ENCODE data around the gene KRT12.
"Not testable (repeated sequence)": the region's sequence is repeated elsewhere in the genome, so short reads cannot be mapped to it uniquely, and the experiment has no call there.

Gene KRT12

DNA sequence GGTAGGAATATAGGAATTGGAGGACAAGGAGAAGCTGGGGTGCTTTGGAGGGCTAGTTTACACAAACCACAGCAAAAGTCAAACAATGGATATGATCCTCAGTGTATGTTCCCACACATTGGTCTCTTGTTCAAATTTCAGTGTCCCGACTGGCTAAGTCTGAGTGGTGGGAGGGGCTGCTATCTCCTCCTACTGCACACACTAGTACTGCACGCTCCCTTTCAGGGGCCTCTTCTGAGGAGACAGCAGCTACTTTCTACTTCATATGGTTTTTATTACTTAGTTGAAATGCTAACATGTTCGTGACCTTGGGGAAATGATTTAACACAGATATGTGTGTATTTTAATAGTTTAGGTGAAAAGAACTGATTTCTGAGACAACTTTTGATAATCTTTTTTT, 25.8 kb downstream of the KRT12 start:
- no peak for DNase-seq

GRCh38 chr17:40839194-40839593, 27.8 kb downstream of the KRT12 start:
- DNase-seq: no peak

DNA sequence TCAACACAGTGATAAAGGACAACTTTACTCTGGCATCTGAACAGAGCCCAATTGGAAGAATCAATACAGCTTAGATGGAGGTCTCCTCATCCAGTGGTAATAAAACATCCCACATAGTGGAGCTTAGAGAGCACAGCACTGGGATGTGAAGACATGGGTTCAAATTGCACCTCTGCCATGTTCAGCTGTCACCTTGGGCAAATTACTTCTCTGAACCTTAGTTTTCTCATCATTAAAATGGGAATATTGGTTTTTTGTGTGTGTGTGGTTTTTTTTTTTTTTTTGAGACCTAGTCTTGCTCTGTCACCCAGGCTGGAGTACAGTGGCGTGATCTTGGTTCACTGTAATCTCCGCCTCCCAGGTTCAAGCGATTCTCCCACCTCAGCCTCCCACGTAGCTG, 31.0 kb downstream of the KRT12 start:
- DNase-seq: no peak

GRCh38 chr17:40833882-40834281, 33.1 kb downstream of the KRT12 start:
- no peak for DNase-seq

DNA sequence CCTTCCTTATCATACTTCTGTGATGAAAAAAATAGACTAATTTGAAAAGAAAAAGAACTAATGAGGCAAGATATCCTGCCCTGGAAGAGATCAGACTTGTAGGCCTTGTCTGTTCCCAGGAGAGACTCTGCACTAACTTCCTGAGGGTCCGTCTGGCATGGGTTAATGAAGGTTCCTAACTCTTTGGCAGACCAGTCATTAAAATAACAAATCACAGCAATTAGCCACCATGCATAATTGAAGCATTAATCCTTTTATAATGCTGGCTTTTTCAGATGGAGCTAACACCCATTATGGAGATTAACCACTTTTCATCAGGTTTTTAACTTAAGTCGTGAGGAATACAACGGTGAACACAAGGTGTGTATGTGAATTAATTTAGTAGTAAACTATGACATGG, 34.2 kb downstream of the KRT12 start:
- no peak for DNase-seq

GRCh38 chr17:40830085-40830776, 36.8 kb downstream of the KRT12 start:
- DNase-seq: no peak

- DNase-seq: no peak
Measured at GRCh38 chr17:40828454-40829044, 38.5 kb downstream of the KRT12 start.

DNA sequence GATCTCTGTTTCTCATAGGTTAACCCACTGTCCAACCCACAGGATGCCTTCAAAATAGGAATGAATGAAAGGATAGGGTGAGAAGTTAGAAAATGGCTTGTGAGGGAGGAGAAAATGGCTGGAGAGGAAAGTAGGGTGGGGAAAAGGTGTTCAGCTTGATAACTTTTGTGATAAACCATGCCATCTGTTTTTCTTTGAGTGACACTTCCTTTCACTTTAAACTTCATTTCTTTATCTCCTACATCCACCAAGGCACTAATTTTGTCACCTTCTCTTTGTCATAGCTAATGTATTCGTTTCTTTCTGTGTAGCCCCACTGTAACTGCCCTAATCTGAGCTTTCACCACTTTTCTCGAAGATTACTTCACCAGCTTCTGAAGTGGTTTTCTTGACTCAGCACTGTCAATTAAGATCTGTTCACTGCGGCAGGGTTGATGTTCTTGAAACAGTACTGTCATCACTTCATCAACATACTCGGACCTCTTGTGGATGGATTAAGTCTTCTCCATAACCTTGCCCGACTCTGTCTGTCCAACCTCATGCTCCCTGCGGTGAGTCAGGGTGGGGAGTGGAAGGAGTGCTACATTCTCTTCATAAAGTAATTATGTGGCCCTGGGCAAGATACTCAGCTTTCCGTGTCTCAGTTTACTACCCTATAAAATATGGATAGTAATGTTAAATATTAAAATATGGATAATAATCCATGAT, 39.1 kb downstream of the KRT12 start:
- no peak for DNase-seq

DNA sequence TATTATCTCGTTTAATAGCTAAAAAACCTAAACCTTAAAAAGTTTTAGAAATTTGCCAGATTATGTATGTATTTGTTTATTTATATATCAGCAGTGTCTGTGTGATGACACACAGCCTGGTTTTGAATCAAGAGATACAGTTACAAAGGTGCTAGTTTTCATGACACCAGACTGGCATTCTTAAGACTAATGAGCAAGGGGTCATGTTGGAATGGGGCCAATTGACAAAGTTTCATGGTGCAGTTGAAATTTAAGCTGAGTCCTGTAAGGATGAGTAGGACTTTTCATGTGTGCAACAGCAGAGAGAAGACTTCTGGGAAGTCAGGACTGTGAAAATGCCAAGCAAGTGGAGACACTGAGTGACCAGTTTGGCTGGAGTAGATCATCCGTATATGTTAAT, 41.4 kb downstream of the KRT12 start:
- no peak for DNase-seq

GRCh38 chr17:40824015-40824832, 42.8 kb downstream of the KRT12 start:
- no peak for DNase-seq

DNA sequence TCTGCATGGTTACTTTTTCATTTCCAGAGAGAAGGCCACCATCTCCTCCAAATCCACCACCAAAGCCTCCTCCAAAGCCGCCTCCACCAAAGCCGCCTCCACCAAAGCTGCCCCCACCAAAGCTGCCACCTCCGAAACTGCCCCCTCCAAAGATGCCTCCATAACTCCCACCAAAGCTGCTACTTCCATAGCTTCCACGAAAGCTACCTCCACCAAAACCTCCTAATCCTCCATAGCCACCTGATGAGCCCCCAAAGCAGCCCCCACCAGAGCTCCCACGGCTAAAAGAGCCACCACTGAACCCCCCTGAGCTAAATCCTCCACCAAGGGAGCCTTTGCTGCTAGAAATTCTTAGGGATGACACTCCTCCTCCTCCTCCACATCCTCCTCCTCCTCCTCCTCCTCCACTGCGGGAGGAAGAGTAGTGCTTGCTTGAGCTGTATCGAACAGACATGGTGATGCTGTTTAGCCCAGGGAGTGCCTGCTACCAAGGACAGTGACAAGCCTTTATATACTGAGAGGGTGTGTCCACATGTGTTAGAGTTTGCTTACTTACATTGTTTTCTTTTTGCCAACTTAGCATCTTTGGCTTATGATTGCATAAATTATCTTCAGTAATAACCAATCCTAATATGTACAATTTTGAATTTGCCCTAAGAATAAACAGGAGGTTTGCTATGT, 44.8 kb downstream of the KRT12 start, which contains the start of gene KRT10:
KRT10 (minus strand) TSS at position 483 of the 681 bp plus-strand sequence; CDS start at position 454, 29 bp downstream.
- no peak for DNase-seq

GRCh38 chr17:40821536-40821935, 45.5 kb downstream of the KRT12 start:
- DNase-seq: no peak

DNA sequence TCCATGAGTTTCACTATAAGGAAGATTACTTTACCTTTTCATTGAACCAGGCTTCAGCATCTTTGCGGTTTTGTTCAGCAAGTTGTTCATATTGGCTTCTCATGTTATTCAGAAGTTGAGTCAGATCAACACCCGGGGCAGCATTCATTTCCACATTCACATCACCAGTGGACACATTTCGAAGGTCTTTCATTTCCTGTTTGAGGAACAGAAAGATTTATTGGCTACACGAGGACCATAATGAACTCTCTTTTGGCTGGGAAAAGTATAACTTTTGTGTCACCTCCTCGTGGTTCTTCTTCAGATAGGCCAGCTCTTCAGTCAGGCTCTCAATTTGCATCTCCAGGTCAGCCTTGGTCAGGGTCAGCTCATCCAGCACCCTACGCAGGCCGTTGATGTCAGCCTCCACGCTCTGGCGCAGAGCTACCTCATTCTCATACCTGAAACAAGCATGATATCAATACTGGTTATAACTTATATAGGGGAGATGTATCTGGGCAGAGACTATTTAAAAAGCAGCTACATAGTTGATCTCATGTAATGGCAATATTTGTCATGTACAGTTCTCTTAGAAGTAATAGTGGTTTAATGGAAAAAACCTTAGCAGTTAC, 46.7 kb downstream of the KRT12 start:
- DNase-seq: no peak

DNA sequence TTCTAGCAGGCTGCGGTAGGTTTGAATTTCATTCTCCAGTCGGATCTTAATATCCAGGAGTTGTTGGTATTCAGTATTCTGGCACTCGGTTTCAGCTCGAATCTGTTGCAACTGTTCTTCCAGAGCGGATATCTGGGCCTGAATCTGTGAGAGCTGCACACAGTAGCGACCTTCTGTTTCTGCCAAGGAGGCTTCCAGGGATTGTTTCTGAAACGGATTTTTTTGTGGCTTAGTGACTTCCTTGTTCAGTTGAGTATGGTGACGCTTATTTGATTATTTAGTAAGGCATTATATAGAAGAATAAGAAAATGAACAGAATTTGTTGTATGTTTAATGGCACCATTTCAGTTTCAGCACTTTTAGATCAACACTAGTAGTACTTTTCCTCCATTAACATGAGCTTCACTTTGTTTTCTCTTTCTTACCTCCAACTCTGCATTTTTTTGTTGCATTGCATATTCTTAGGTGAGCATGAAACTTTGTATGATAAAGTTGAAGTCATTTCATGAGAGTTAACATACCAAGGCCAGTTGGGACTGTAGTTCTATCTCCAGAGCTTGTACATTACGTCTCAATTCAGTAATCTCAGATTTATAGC, 47.4 kb downstream of the KRT12 start:
- DNase-seq: no peak

GRCh38 chr17:40818733-40819527, 48.1 kb downstream of the KRT12 start:
- DNase-seq: peak; percentile 80

- DNase-seq: no peak
Measured at GRCh38 chr17:40818343-40818732, 48.7 kb downstream of the KRT12 start.

DNA sequence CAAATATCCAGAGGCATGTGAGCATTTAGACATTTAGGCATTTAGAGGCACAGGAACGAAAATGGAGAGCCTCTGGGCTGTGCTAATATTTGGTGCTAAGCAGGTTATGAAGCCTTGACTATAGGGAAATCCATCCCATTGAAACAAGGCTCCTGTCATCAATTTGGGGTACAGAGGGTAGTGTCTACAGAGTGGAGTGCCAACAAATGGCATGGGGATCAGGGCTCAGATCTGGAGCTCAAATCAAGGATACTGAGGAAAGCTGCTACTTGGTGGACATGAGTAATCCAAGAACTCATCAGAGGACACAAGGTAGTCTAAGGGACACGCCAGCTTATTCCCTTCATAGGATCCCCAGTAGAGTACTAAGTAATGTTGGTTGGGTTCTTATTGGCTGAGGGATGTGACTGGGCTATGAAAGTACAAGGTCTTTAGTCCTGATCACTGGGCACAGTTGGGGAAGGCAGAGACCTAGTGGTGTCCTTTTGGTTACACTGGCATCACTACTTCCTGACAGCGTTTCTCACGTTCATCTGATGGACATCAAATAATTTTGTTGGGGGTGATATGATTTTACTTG, 49.8 kb downstream of the KRT12 start:
- no peak for DNase-seq

- DNase-seq: no peak
Measured at GRCh38 chr17:40816569-40816968, 50.5 kb downstream of the KRT12 start.

DNA sequence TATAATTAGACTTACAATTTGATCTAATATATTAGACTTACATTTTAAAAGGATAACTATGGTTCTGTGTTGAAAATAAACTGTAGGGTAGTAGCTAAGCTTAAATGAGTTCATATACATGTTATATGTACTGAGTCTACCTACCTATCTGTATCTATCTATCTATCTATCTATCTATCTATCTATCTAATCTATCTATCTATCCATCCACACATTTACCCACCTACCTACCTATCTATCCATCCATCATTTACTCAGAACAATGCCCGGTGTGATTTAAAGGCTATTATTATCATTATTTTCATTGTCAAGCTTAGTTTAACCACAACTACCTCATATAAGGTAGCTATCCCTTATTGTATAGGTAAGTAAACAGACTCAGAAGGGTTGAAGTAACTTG, 51.6 kb downstream of the KRT12 start:
- no peak for DNase-seq

- DNase-seq: not testable (repeated sequence)
Measured at GRCh38 chr17:40814657-40815056, 52.4 kb downstream of the KRT12 start.

DNA sequence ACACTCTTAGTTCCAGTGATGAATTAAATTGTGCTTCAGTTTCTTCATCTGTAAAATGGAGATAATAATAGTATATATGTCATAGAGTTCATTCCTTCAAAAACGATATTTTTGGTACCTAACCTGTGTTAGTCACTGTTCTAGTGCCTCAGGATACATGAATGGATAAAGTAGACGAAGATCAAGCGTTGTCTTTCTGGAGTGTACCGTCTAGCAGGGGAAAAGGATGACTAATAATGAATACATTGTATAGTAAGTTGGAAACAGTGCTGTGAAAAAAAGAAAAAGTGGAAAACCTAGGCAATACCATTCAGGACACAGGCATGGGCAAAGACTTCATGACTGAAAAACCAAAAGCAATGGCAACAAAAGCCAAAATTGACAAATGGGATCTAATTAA, 53.2 kb downstream of the KRT12 start:
- DNase-seq: no peak
